H1 (cell line): Measurements from ENCODE around the gene ZNF660. TPM values are rescaled to one million over a fixed set of nuclear protein-coding genes. Genes with fewer than 3 reads are reported as not detected.

ENCODE experiments used
- CHD1 ChIP-seq: IDR thresholded peaks from 2 replicates; pipeline ENCODE4 v1.6.1; 2012; ENCODE audit warnings: low read depth, low read length, improper control_type of control experiment
- EP300 ChIP-seq, 2 experiments: IDR thresholded peaks; 1 replicate in 1 of 2; 2 replicates in 1 of 2; pipeline ENCODE4 v1.6.1; 2011 to 2012; ENCODE audit warnings: low read depth in 2 of 2, low read length in 2 of 2, mild to moderate bottlenecking in 2 of 2, borderline replicate concordance in 1 of 2, inconsistent platforms in 1 of 2, moderate library complexity in 1 of 2
- polyA plus RNA-seq, 7 experiments: library from polyadenylated mRNA; depleted of rRNA in 3 of 7; stranded (reverse) in 5 of 7; unstranded in 2 of 7; fragments of >200 nt in 5 of 7; fragments of 200-250 nt in 2 of 7; gene quantifications; 1 replicate in 5 of 7; 2 replicates in 1 of 7; 4 replicates in 1 of 7; pipeline versions ENCODE4 v1.2.1 to v1.2.3, GENCODE V29; 2011 to 2013; ENCODE audit warnings: missing spikeins in 2 of 7, mixed read lengths in 2 of 7
- total RNA-seq: library from RNA; stranded (reverse); fragmentation: NEBNext Ultra II Directional; extraction: Animal tissue kit (Norgen Biotek cat#: 25700); gene quantifications from 2 replicates; pipeline ENCODE4 v1.2.1, GENCODE V29; 2021

Gene ZNF660
- total and polyA plus RNA-seq, 2 of the 8 experiments (the other 6 are each of a cell fraction or from before 2014, with no cell fraction given), result 3.1 to 13.0 TPM

GRCh38 chr3:44643024-44643423 lies 58.3 kb downstream of the ZNF660 start (continued):
- TF ChIP-seq EP300 (IDR thresholded peaks at IDR 0.05; ENCODE audit: borderline replicate concordance in 1 of 2, low read depth in 2 of 2, low read length in 2 of 2) (no peak), CHD1 (no peak)
